ENCODE data around the gene NUP214. TPM values are rescaled to one million over a fixed set of nuclear protein-coding genes. Genes with fewer than 3 reads are reported as not detected.
"Not testable (repeated sequence)": the region's sequence is repeated elsewhere in the genome, so short reads cannot be mapped to it uniquely, and the experiment has no call there.

NUP214 gene
- total RNA-seq, 1 donor from 2014 or later = 24.7 TPM

DNA sequence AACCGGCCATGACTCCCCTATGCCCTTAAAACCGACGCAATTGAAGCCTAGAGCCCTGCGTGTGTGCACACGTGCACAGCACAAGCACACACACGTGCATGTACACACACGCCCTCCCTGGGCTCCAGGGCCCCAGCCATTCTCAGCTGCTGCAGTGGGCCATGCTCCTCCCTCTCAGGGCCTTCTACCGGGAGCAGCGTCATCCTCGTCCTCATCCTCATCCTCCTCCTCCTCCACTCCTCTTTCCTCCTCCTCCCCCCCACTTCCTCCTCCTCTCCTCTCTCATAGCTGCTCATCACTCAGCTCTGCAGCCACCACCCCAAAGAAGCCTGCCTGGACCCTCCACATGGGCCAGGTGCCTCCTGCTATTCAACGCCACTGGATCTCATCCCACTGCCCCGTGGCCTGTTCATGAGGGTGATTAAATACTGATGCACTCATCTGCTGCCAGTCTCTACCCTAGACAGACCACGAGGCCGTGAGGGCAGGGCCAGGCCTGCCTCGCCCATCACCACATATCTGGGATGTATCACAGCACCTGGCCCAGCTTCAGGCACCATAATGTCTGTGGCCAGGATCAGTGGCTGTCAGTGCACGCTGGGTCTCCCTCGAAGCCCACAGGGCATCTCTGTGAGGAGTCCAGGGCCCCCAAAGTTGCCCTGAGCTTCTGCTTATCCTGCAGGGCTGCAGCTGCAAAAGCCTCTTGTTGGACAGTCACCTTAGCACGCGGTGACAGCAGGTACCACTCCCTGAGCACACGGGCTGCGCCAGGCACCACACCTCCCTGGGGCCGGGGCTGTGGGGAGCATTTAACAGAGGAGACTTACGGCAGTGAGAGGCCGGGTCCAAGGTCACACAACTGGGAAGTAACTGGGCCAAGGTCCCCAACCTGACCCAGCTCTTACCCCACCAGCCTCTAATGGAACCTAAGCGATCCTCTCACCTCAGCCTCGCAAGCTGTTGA lies 141.2 kb downstream of the NUP214 start:
- peak; percentile 53 for DNase-seq
- intact Hi-C loops (cut with micrococcal nuclease) = no loop called here

GRCh38 chr9:131270171-131271015 lies 145.0 kb downstream of the NUP214 start:
- intact Hi-C loops (cut with micrococcal nuclease) = no loop called here
- Histone ChIP-seq H3K27me3 (ENCODE audit: low read depth) (no peaks in the 10 kb centered on the region), H3K27ac (replicated peaks) (peak overlapping the region; percentile 99), H3K36me3 (no peaks in the 10 kb centered on the region), H3K4me3 (peak overlapping the region; percentile 96), H3K4me1 (peaks cover 99% of the 10 kb centered on the region), H3K9me3 (replicated peaks) (no peaks in the 10 kb centered on the region)
- DNase-seq = peak; percentile 85
- TF ChIP-seq, protein P1, sequence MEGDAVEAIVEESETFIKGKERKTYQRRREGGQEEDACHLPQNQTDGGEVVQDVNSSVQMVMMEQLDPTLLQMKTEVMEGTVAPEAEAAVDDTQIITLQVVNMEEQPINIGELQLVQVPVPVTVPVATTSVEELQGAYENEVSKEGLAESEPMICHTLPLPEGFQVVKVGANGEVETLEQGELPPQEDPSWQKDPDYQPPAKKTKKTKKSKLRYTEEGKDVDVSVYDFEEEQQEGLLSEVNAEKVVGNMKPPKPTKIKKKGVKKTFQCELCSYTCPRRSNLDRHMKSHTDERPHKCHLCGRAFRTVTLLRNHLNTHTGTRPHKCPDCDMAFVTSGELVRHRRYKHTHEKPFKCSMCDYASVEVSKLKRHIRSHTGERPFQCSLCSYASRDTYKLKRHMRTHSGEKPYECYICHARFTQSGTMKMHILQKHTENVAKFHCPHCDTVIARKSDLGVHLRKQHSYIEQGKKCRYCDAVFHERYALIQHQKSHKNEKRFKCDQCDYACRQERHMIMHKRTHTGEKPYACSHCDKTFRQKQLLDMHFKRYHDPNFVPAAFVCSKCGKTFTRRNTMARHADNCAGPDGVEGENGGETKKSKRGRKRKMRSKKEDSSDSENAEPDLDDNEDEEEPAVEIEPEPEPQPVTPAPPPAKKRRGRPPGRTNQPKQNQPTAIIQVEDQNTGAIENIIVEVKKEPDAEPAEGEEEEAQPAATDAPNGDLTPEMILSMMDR (IDR thresholded peaks at IDR 0.05; ENCODE audit: borderline replicate concordance) = no peak

More for the DNA sequence above, 141.2 kb downstream of the NUP214 start:
- TF ChIP-seq, protein P1 (IDR thresholded peaks at IDR 0.05; ENCODE audit: borderline replicate concordance) = no peak
- Histone ChIP-seq H3K36me3 (peaks cover 12% of the 10 kb centered on the region), H3K4me1 (peaks cover 99% of the 10 kb centered on the region), H3K27me3 (ENCODE audit: low read depth) (no peaks in the 10 kb centered on the region), H3K27ac (replicated peaks) (peak overlapping the region; percentile 99), H3K9me3 (replicated peaks) (no peaks in the 10 kb centered on the region), H3K4me3 (peak overlapping the region; percentile 14)

DNA sequence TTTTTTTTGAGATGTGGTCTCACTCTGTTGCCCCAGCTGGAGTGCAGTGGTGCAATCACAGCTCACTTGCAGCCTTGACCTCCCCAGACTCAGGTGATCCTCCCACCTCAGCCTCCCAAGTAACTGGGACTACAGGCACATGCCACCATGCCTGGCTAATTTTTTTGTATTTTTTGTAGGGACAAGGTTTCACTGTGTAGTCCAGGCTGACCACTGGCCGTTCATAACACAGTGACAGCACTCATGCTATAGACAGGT lies 145.6 kb downstream of the NUP214 start:
- Histone ChIP-seq H3K4me1 (peaks cover 99% of the 10 kb centered on the region), H3K4me3 (peak overlapping the region; percentile 96), H3K27ac (replicated peaks) (peak overlapping the region; percentile 99)
- H3K9me3 ChIP-seq (replicated peaks); H3K36me3 ChIP-seq; H3K27me3 ChIP-seq (ENCODE audit: low read depth); DNase-seq; intact Hi-C loops (cut with micrococcal nuclease): not testable (repeated sequence)

- H3K36me3 ChIP-seq = no peaks in the 10 kb centered on the region
- intact Hi-C loops (cut with micrococcal nuclease) = no loop called here
- H3K9me3 ChIP-seq (replicated peaks) = no peaks in the 10 kb centered on the region
- H3K27ac ChIP-seq (replicated peaks) = peak overlapping the region; percentile 99
- TF ChIP-seq, protein P1 (IDR thresholded peaks at IDR 0.05; ENCODE audit: borderline replicate concordance) = no peak
- H3K4me3 ChIP-seq = peak overlapping the region; percentile 96
- H3K27me3 ChIP-seq (ENCODE audit: low read depth) = no peaks in the 10 kb centered on the region
- H3K4me1 ChIP-seq = peaks cover 99% of the 10 kb centered on the region
- DNase-seq = no peak
These were observed 146.1 kb downstream of the NUP214 start for GRCh38 chr9:131271506-131271931.

DNA sequence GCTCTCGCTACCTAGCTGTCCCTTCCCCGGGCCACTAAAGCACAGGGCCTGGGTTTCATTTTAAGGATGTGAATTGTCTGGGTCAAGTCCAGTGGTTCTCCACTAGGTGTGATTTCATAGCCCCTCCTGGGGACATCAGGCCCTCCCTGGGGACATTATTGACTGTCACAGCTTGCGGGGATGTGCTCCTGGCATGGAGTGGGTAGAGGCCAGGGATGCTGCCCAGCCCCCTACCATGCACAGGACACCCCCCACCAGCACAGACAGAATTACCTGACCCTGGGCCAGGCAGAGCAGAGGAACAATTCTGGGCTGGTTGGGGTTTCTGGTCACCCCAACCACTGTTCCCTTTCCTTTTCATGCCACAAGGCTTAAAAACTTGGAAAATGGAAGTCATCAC lies 146.8 kb downstream of the NUP214 start:
- TF ChIP-seq, protein P1 (IDR thresholded peaks at IDR 0.05; ENCODE audit: borderline replicate concordance) = no peak
- intact Hi-C loops (cut with micrococcal nuclease) = no loop called here
- H3K27me3 ChIP-seq (ENCODE audit: low read depth) = no peaks in the 10 kb centered on the region
- H3K4me3 ChIP-seq = peak overlapping the region; percentile 96
- DNase-seq = no peak
- H3K4me1 ChIP-seq = peaks cover 96% of the 10 kb centered on the region
- peak overlapping the region; percentile 99 for H3K27ac ChIP-seq (replicated peaks)
- no peaks in the 10 kb centered on the region for H3K36me3 ChIP-seq
- H3K9me3 ChIP-seq (replicated peaks) = no peaks in the 10 kb centered on the region

All from left ventricle myocardium inferior (tissue), 1 donor.